HG02884 (cell line): ENCODE measurements around the gene POLR2F.

Source experiments
- ATAC-seq: cut with Tn5 transposase; IDR thresholded peaks from one replicate; pipeline ENCODE4 v1.9.1; 2021; ENCODE audit warnings: mild to moderate bottlenecking, moderate library complexity; ENCODE audit not compliant: unreplicated experiment

The POLR2F gene

GRCh38 chr22:37998543-37998942 lies 45.0 kb downstream of the POLR2F start:
- ATAC-seq: no peak

GRCh38 chr22:37999236-37999635 lies 45.7 kb downstream of the POLR2F start:
- ATAC-seq: no peak

- ATAC-seq: no peak
These were observed 46.3 kb downstream of the POLR2F start for GRCh38 chr22:37999640-38000272.

- no peak for ATAC-seq
These were observed 52.4 kb downstream of the POLR2F start for GRCh38 chr22:38005943-38006342.

- no peak for ATAC-seq
These were observed 53.4 kb downstream of the POLR2F start for GRCh38 chr22:38006906-38007305.

- ATAC-seq: no peak
These were observed 53.9 kb downstream of the POLR2F start for GRCh38 chr22:38007330-38007902.

- no peak for ATAC-seq
These were observed 55.7 kb downstream of the POLR2F start for GRCh38 chr22:38009000-38009806.

- ATAC-seq: no peak
These were observed 59.1 kb downstream of the POLR2F start for GRCh38 chr22:38012604-38013072.

- ATAC-seq: no peak
These were observed 60.6 kb downstream of the POLR2F start for GRCh38 chr22:38014083-38014482.

- ATAC-seq: no peak
These were observed 63.0 kb downstream of the POLR2F start for GRCh38 chr22:38016182-38017151.

GRCh38 chr22:38017272-38017920 lies 63.9 kb downstream of the POLR2F start:
- ATAC-seq: no peak

GRCh38 chr22:38017939-38018885 lies 64.7 kb downstream of the POLR2F start:
- no peak for ATAC-seq
